GM18519 (cell line): ENCODE data around the gene NHS.
"Not testable (repeated sequence)": the region's sequence is repeated elsewhere in the genome, so short reads cannot be mapped to it uniquely, and the experiment has no call there.

ENCODE experiments used
- ATAC-seq: cut with Tn5 transposase; IDR thresholded peaks from one replicate; pipeline ENCODE4 v1.9.1; 2021; ENCODE audit warnings: mild to moderate bottlenecking, moderate library complexity; ENCODE audit not compliant: unreplicated experiment, low FRiP score

NHS gene

GRCh38 chrX:17443556-17443955 lies 68.6 kb downstream of the NHS start:
- ATAC-seq, result no peak

DNA sequence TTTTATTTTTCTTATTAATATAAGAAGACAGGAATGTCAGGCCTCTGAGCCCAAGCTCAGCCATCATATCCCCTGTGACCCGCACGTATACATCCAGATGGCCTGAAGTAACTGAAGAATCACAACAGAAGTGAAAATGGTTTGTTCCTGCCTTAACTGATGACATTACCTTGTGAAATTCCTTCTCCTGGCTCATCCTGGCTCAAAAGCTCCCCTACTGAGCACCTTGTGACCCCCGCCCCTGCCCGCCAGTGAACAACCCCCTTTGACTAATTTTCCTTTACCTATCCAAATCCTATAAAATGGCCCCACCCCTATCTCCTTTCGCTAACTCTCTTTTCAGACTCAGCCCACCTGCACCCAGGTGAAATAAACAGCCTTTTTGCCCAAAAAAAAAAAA lies 71.3 kb downstream of the NHS start:
- ATAC-seq, result not testable (repeated sequence)

DNA sequence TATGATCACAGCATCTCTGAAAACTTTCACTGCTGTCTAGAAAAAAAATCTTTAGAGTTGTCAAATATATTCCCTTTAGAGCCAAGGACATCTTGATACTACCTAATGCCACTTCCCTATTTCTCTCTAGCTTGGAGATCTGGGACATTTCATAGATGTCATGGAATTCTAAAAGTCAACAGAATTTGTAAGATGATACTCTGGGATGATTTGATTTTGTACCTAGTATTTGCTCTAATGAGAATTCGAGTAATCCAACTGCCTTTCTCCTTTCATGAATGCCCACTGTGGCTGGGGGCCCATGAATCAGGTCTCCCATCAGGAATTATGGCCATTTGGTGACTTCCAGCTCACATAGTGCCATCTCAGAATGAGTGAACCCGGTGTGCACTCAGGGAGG lies 73.2 kb downstream of the NHS start:
- no peak for ATAC-seq

DNA sequence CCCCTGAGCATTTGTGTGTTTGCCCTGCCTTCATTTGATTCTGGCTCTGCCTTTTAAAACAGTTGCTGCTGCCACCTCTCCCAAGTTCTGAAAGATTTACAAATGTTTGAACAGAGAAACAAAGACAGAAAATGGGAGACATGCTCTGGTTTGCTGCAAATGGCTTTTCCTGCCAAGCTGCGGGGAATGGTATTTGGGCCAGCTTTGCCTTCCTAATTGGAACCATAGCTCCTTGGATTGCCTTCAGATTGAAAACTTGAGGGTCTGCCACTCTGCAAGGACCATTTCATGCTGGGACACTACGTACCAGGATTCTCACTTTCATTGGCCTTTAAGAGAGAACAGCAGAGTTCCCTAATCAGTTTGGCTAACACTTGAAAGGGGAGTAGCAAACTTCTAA lies 74.9 kb downstream of the NHS start:
- no peak for ATAC-seq

GRCh38 chrX:17453788-17454187 lies 78.8 kb downstream of the NHS start:
- ATAC-seq, result no peak

DNA sequence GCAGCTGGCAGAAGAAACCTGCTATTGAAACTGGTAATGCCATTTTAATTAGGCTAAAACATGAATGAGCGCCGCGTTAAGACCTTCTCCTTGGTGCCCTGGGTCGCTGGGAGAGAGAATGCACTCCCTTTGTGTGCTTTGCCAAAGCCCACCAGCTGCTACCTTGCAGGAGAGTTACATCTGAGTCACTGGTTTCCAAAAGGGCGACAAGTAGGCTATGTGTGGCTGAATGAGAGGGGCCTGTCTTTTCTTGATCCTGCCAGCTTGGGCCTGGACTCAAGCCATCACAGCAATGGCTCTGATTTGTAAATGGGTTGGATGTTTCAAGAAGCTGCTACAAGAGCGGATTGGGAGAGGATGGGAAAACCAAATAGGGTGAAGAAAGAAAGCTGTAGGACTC lies 81.5 kb downstream of the NHS start:
- no peak for ATAC-seq

DNA sequence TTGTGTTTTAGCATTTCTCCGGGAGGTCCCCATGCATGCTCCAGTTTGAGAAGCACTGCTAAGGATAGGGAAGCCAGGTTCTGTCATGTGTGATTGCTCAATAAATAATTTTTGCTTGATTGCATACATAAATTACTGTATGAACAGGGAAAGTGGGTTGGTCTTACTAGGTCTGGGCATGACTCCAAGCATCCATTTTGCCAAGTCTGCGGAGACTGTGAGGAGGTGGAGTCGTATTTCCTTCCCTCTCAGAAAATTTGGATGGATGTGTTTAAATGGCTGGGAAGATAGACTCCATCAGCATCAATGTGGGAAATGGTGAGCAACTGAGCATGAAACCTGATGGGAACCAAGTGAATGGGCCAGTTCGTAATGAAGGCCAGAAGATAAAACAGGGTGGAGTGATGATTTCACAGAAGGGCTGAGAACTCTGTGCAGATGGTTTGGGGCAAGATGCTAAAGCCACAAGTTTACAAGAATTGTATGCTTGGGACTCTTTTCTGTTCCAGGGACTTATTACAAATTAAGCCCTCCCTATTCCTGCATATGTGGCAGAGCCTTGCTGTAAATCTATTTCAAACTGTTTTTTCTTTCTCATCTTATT lies 84.1 kb downstream of the NHS start:
- no peak for ATAC-seq

DNA sequence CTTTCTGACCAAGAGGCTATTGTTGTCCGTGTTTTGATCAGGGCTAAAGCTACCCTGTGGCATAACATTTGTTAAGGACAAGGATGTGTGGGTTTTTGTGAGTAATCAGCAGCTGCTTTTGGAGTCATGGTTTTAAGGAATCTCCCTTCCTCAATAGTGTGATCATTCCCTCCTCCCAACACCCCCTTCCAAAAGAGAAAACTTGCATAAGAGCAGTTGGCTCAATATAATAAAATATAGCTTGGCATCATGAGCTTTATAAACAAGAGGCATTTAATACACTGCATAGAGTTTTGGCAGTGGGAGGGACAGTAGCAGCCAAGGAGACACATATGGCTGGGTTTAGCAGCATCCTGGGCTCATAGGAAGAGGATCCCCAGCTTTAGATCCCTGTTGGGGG lies 84.7 kb downstream of the NHS start:
- no peak for ATAC-seq

- no peak for ATAC-seq
Observed at GRCh38 chrX:17462881-17463280, 87.9 kb downstream of the NHS start.

GRCh38 chrX:17464194-17464593 lies 89.2 kb downstream of the NHS start:
- no peak for ATAC-seq

DNA sequence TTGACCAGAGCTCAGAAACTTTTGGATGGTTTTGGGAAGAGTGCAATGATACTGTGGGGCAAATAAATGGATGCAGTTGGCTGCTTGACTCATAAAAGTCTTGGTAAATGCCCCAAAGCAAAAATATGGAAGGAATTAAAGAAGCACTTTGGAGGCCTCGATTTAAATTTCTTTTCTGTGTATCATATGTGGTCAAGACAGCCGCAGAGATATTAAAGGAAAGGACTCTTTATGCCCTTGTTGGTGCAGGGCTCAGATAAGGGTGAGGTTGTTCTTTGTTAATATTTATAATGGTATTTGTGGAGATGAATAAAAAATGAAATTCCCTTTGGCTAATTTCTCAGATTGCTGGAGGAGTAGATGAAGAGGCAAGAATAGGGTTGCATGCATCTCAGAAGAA lies 90.2 kb downstream of the NHS start:
- no peak for ATAC-seq

- no peak for ATAC-seq
Observed at GRCh38 chrX:17465802-17466201, 90.8 kb downstream of the NHS start.

- no peak for ATAC-seq
Observed at GRCh38 chrX:17470136-17470535, 95.1 kb downstream of the NHS start.

- ATAC-seq, result no peak
Observed at GRCh38 chrX:17471121-17471520, 96.1 kb downstream of the NHS start.

GRCh38 chrX:17471861-17472260 lies 96.9 kb downstream of the NHS start:
- no peak for ATAC-seq

DNA sequence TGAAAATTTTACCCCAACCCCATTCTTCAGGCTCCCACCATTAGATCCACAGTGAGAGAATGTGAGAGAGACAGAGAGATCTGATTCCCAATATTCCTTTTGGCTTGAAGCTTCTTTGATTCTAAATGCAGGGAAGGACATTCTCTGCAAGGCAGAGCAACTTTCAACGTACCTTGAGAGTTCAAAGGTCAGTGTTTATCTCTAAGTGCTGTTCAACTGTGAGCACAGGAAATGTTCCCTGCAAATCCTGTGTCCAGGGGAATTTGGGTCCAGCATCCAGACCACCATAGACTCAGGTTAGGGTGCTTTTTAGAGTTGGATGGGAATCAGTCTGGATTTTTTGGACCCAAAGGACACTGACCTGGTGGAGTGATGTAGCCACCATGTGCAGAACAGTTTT lies 97.4 kb downstream of the NHS start:
- no peak for ATAC-seq

GRCh38 chrX:17473021-17473420 lies 98.0 kb downstream of the NHS start:
- no peak for ATAC-seq

GRCh38 chrX:17474892-17475291 lies 99.9 kb downstream of the NHS start:
- ATAC-seq, result no peak

DNA sequence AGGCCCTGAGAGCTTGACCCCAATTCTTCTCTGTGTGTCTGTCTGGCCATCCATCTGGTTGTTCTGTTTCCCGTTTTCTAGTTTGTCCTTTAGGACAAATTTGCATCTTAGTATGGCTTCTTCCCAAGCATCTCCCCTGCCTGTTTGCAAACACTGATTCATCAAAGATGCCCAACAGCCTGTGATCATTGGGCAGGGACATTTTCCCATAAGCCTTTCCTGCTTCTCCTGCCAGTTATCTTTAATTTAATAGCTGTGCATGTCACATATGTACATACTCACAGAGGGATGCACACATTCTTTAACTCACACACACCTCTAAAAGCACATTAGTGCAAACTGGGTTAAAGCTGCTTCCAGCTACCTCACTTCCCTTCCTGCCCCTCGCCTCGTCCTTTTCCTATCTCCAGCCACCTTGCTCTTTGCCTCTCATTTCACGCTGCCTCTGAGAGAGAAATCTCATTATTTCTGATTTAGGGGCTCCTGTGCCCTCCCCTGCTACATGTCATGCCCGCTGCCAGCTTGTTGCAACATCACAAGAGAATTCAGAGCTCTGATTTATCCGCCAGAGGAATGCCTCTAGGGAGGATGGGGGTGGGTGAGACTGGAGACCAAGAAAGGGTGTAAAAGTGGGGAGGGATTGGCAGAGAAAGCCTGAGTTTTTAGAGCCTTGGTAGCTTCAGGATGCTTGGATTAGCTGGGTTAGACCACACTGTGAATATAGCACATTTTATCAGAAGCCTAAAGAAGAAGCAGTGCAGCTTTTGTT lies 100.6 kb downstream of the NHS start:
- no peak for ATAC-seq

DNA sequence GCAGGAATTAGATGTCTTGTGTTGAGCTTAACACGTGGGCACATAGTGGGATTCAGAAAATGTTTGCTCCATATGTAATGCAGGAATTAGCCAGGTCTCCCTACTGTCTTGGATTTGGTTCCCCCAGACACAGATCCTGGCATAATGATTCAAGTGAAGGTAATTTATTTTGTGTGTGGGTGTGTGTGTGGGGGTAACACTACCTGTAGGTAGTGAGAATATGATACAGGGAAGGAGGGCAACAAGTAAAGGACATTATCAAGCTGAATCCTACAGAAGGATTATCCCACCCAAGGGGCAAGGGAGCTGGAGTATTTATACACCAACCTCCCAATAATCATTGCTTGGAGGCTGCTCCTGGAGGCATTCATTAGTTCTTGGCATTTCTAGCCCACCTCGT lies 101.4 kb downstream of the NHS start:
- ATAC-seq, result no peak

DNA sequence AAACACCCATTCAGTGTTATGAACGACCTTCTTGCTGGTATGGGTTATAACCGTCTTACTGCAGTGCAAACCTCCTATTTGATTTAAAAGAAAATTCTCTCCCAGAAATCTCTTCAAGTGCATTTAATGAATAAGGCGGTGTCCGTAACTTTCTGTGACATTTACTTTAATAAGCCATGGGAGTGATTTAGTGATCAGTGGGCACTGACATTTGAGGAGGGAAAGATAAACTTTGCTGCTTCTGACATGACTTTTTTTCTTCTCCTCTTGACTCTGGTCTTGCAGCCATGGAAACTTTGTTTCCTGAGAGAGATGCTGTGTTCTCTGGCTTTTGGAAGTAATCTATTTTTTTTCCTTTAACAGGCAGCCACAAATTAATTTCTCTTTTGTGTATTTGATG lies 106.1 kb downstream of the NHS start:
- no peak for ATAC-seq

- no peak for ATAC-seq
Observed at GRCh38 chrX:17484592-17484991, 109.6 kb downstream of the NHS start.
